ENCODE measurements around the gene CLN6.
"Not testable (repeated sequence)": the region's sequence is repeated elsewhere in the genome, so short reads cannot be mapped to it uniquely, and the experiment has no call there.

Gene CLN6

GRCh38 chr15:68208636-68209240, 20.8 kb downstream of the CLN6 start:
- FAIRE-seq = no peak

GRCh38 chr15:68208136-68208535, 21.4 kb downstream of the CLN6 start:
- DNase-seq (ENCODE audit: insufficient read length, low spot score) = no peak
- no peak for FAIRE-seq

More at GRCh38 chr15:68208636-68209240, 20.8 kb downstream of the CLN6 start:
- no peak for DNase-seq (ENCODE audit: insufficient read length, low spot score)

GRCh38 chr15:68207176-68207935, 22.2 kb downstream of the CLN6 start:
- FAIRE-seq (no peak), DNase-seq (ENCODE audit: insufficient read length, low spot score) (no peak)

GRCh38 chr15:68206711-68207151, 22.8 kb downstream of the CLN6 start:
- DNase-seq (ENCODE audit: insufficient read length, low spot score) (no peak), FAIRE-seq (no peak)

- FAIRE-seq (no peak), DNase-seq (ENCODE audit: insufficient read length, low spot score) (no peak)
Observed at GRCh38 chr15:68205954-68206539, 23.5 kb downstream of the CLN6 start.

GRCh38 chr15:68205558-68205944, 24.0 kb downstream of the CLN6 start:
- FAIRE-seq (no peak), DNase-seq (ENCODE audit: insufficient read length, low spot score) (no peak)

- no peak for FAIRE-seq
- DNase-seq (ENCODE audit: insufficient read length, low spot score) = no peak
Observed at GRCh38 chr15:68204776-68205557, 24.6 kb downstream of the CLN6 start, which contains the start of gene CALML4. Gene CALML4 (minus strand): TSS chr15:68205332. CDS start chr15:68205247, 85 bp downstream.

- FAIRE-seq = no peak
Observed at GRCh38 chr15:68204361-68204760, 25.2 kb downstream of the CLN6 start.

GRCh38 chr15:68203956-68204355, 25.6 kb downstream of the CLN6 start:
- DNase-seq (ENCODE audit: insufficient read length, low spot score) (no peak), FAIRE-seq (no peak)

More at GRCh38 chr15:68204361-68204760, 25.2 kb downstream of the CLN6 start:
- no peak for DNase-seq (ENCODE audit: insufficient read length, low spot score)

- DNase-seq (ENCODE audit: insufficient read length, low spot score) = no peak
- no peak for FAIRE-seq
Observed at GRCh38 chr15:68203486-68203885, 26.0 kb downstream of the CLN6 start.

GRCh38 chr15:68202994-68203393, 26.5 kb downstream of the CLN6 start:
- FAIRE-seq; DNase-seq (ENCODE audit: insufficient read length, low spot score): not testable (repeated sequence)

- no peak for DNase-seq (ENCODE audit: insufficient read length, low spot score)
- no peak for FAIRE-seq
Observed at GRCh38 chr15:68201879-68202261, 27.7 kb downstream of the CLN6 start.

- FAIRE-seq = no peak
- DNase-seq (ENCODE audit: insufficient read length, low spot score) = no peak
Observed at GRCh38 chr15:68201153-68201878, 28.2 kb downstream of the CLN6 start.

- FAIRE-seq = no peak
- DNase-seq (ENCODE audit: insufficient read length, low spot score) = no peak
Observed at GRCh38 chr15:68200016-68200861, 29.3 kb downstream of the CLN6 start.

GRCh38 chr15:68199340-68199739, 30.2 kb downstream of the CLN6 start:
- no peak for DNase-seq (ENCODE audit: insufficient read length, low spot score)
- FAIRE-seq = no peak

- FAIRE-seq (no peak), DNase-seq (ENCODE audit: insufficient read length, low spot score) (no peak)
Observed at GRCh38 chr15:68197661-68198437, 31.7 kb downstream of the CLN6 start.

GRCh38 chr15:68197170-68197492, 32.4 kb downstream of the CLN6 start:
- FAIRE-seq = no peak

GRCh38 chr15:68196445-68197169, 32.9 kb downstream of the CLN6 start:
- DNase-seq (ENCODE audit: insufficient read length, low spot score) (no peak), FAIRE-seq (no peak)

More at GRCh38 chr15:68197170-68197492, 32.4 kb downstream of the CLN6 start:
- DNase-seq (ENCODE audit: insufficient read length, low spot score) = no peak

All from GM19239 (cell line).